SK-N-SH treated with all-trans-retinoic acid at 6 μM for 48 hours (cell line): Measurements from ENCODE around the gene STARD10.

Source experiments
- ARNTL ChIP-seq: fragments of 450-650 bp; formaldehyde crosslinking; IDR thresholded peaks from 2 replicates; pipeline ENCODE4 v1.5.0; 2020; ENCODE audit warnings: low read depth, mild to moderate bottlenecking, moderate library complexity, borderline replicate concordance
- ZFP30 ChIP-seq: fragments of 450-650 bp; formaldehyde crosslinking; IDR thresholded peaks from 2 replicates; pipeline ENCODE4 v1.5.0; 2022; ENCODE audit warnings: mild to moderate bottlenecking, moderate library complexity

DNA sequence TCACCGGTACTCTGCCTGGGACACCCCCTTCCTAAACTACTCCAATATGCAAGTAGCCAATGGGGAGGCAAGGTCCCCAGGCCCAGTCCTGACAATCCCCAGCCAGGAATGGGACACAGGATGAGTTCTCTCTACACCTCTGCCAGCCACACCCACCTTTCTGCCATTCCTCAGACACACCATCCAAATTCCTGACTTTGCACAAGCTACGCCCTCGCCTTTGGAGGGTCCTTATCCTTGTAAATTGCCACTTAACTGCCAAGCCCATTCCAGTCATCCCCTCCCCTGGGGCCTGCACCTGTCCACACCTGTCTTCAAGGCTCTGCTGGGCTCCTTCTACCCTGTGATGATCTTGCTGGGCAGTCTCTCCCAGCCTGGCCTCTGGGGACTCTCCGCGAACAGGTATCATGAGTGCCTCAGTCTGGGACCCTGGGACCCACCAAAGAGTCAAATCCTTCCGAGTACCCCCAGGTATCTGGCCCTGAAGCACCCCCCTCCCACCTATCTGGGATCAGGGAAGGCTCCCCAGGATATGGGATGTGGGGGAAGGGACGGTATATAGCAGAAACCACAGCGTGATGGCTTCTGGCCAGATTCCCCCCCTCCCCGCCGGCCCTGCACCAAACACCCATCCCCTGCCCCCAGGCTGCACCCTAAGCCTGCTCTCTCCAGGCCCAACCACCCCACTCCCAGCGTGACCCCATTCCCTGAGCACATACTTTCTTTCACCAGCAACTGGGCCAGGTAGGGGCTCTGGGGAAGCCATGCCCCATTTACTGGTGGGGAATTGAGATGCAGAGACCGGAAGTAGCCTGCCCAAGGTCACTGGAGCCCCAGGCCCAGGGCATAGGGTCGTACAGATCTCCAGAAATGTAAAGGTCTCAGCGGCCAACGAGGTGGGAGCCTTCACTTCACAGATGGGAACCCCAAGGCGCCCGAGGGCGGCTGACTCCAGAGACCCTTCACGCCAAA is 42.4 kb downstream of the STARD10 start:
- no peak for TF ChIP-seq ARNTL
- no peak for TF ChIP-seq ZFP30
